Measurements from ENCODE around the gene RNASE7.
"Not testable (repeated sequence)": the region's sequence is repeated elsewhere in the genome, so short reads cannot be mapped to it uniquely, and the experiment has no call there.

RNASE7 gene

DNA sequence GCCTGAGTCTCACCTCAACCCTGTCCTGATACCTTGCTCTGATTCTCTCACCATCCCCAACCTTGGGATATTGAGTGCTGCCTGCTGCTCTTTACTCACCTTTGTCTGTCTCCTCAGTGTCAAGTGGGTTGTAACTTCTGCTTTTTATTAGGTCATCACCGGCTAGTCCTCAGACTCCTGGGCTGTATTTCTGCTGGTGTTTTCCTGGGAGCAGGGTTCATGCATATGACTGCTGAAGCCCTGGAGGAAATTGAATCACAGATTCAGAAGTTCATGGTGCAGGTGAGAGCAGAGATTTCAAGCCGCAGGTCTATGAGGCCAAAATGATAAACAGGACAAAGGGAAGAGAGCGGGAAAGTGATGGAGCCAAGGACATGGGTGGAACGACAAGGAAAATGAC is 42.6 kb upstream of the RNASE7 start:
- TF ChIP-seq, protein P1, sequence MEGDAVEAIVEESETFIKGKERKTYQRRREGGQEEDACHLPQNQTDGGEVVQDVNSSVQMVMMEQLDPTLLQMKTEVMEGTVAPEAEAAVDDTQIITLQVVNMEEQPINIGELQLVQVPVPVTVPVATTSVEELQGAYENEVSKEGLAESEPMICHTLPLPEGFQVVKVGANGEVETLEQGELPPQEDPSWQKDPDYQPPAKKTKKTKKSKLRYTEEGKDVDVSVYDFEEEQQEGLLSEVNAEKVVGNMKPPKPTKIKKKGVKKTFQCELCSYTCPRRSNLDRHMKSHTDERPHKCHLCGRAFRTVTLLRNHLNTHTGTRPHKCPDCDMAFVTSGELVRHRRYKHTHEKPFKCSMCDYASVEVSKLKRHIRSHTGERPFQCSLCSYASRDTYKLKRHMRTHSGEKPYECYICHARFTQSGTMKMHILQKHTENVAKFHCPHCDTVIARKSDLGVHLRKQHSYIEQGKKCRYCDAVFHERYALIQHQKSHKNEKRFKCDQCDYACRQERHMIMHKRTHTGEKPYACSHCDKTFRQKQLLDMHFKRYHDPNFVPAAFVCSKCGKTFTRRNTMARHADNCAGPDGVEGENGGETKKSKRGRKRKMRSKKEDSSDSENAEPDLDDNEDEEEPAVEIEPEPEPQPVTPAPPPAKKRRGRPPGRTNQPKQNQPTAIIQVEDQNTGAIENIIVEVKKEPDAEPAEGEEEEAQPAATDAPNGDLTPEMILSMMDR (IDR thresholded peaks at IDR 0.05; ENCODE audit: control extremely low read depth, extremely low read depth, low read depth, missing control alignments) = no peak
- ChIA-PET POLR2A (no interaction called here), CTCF (interaction anchor here (1.3 to 7.4 kb wide), 5 partner anchors 15 to 141 kb away, joined by 4 to 65 read pairs (median 5); no protein-coding TSS in a partner anchor)
- no peak for DNase-seq (ENCODE audit: extremely low spot score)

DNA sequence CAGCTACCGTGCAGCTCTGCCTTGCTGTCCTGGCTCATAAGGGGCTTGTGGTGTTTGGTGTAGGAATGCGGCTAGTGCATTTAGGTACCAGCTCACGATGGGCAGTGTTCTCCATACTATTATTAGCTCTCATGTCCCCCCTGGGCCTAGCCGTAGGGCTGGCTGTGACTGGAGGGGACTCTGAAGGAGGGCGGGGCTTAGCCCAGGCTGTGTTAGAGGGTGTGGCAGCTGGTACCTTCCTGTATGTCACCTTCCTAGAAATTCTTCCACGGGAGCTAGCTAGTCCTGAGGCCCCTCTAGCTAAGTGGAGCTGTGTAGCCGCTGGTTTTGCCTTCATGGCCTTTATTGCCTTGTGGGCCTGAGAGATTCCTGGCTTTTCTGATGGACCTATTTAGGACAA is 40.9 kb upstream of the RNASE7 start:
- DNase-seq (ENCODE audit: extremely low spot score) = no peak
- TF ChIP-seq, protein P1 (IDR thresholded peaks at IDR 0.05; ENCODE audit: control extremely low read depth, extremely low read depth, low read depth, missing control alignments) = no peak
- CTCF ChIA-PET = interaction anchor here (0.6 to 7.4 kb wide), 10 partner anchors 9 to 102 kb away, joined by 3 to 65 read pairs (median 4); no protein-coding TSS in a partner anchor
- POLR2A ChIA-PET = no interaction called here

DNA sequence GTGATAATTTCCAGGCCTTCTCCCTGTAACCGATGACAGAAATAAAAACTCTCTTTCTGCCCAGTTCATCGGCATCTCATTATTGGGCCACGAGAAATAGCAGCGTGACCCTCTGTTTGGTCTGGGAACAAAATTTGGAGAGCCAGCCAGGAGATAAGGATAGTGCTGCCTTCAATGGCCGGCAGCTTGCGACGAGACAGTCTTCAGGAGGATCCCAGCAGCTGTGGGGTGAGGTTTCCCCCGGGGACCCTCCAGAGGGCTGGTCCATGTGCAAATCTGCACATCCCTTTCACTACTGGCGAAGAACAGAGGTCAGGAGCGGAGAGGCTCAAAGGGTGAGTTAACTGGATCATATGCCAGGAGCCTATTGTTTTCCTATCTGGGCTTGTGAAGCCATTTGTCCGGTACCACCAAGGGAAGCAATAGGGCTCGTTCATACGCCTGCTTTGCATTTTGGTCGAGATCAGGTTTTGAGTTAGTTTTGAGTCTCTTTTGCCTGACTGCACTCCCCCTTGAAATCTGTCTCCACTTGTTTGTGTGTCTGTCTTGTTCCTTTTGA is 38.3 kb upstream of the RNASE7 start:
- ChIA-PET POLR2A (no interaction called here), CTCF (interaction anchor here (1.0 to 7.4 kb wide), 7 partner anchors 8 to 97 kb away, joined by 3 to 65 read pairs (median 12); partner anchors contain the start of gene TMEM253)
- DNase-seq (ENCODE audit: extremely low spot score) = no peak
- TF ChIP-seq, protein P1 (IDR thresholded peaks at IDR 0.05; ENCODE audit: control extremely low read depth, extremely low read depth, low read depth, missing control alignments) = no peak

DNA sequence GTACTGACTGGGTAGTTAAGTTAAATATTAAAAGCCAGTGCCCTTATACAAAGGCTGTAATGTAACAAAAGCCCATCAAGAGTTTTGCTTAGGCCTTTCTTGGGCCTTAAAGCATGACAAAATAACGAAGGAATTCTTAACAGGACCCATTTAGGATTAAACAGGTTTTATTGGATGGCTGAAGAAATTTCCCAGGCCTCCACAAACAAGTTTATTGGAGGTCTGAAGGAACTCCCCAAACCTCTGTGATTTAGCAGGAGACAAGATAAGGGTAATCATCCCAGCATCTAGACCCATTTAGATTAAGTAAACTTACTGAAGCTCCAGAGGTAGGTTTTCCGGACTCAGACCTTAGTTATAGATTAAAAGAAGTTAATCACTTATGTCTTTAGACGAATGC is 32.4 kb upstream of the RNASE7 start:
- CTCF ChIA-PET = interaction anchor here (1.1 to 13.5 kb wide), 3 partner anchors 12 to 96 kb away, joined by 4 to 218 read pairs (median 208); partner anchors contain the start of gene TMEM253
- DNase-seq (ENCODE audit: extremely low spot score); POLR2A ChIA-PET: not testable (repeated sequence)

DNA sequence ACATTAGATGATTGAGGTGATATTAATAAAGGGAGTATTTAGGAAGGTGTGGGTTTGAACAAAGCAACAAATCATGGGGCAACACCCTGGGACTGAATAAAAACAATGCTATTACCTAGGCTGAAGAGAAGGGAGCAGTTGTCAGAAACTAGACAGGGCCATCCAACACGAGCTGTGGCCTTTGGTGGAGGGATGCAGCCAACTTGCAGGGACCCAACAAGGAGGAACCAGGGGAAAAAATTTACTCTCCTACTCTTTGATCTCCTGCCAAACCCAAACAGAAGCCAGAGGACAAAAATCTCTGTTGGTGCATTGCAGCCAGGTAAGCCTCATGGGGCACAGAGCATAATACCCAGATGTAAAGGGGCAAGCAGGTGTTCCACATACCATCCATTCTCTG is 31.0 kb upstream of the RNASE7 start:
- CTCF ChIA-PET = interaction anchor here (1.1 to 13.5 kb wide), 10 partner anchors 13 to 94 kb away, joined by 3 to 218 read pairs (median 3); partner anchors contain the start of genes RNASE7 and TMEM253
- TF ChIP-seq, protein P1 (IDR thresholded peaks at IDR 0.05; ENCODE audit: control extremely low read depth, extremely low read depth, low read depth, missing control alignments) = no peak
- no peak for DNase-seq (ENCODE audit: extremely low spot score)
- POLR2A ChIA-PET = no interaction called here

DNA sequence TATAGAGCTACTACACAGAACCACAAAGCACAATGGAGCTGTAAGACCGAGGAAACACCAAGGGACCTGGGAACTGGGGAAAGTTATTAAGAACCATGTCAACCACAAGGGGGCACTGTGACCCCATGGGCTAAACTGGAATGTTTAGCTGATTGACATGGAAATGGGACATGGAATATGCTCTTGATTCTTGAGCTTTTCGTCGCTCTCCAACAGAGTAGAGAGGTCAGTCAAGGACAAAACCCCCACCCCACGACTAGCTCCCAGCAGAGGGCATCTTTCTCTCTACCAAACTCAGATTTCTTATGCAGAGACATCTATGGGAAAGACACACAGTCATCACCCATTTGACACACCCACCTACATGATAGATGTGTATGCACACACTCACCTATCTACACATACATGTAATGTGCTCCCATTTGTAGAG is 27.4 kb upstream of the RNASE7 start:
- CTCF ChIA-PET = interaction anchor here (0.7 to 13.5 kb wide), 57 partner anchors 9 to 594 kb away, joined by 3 to 218 read pairs (median 5); partner anchors contain the start of genes ARHGEF40, OR5AU1, RNASE13 and RNASE7
- POLR2A ChIA-PET = interaction anchor here (1.1 kb wide), 1 partner anchor 90 kb away, joined by 3 read pairs; no protein-coding TSS in a partner anchor
- peak; percentile 69 for DNase-seq (ENCODE audit: extremely low spot score)
- TF ChIP-seq, protein P1 (IDR thresholded peaks at IDR 0.05; ENCODE audit: control extremely low read depth, extremely low read depth, low read depth, missing control alignments) = peak; percentile 64

DNA sequence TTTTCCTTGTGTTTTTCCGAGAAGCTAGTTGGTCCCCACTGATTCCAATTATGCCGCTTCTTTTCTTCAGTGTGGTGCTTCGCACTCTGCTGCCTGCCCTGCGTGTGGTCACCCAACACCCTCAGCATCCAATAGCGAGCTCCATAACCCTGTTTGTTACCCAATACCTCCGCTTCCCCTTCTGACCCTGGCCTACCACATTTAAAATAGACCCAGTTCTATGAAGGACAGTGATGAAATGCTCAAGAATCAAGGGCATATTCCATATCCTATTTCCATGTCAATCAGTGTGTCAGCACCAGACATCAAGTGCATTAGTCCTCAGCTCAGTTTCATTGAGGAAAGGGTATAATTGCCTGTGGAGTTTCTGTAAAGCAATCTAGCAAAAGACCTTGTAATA is 26.9 kb upstream of the RNASE7 start:
- DNase-seq (ENCODE audit: extremely low spot score) = no peak
- CTCF ChIA-PET = interaction anchor here (0.8 to 13.5 kb wide), 52 partner anchors 8 to 357 kb away, joined by 3 to 218 read pairs (median 6); partner anchors contain the start of genes ARHGEF40, OR5AU1, RNASE13 and RNASE7
- TF ChIP-seq, protein P1 (IDR thresholded peaks at IDR 0.05; ENCODE audit: control extremely low read depth, extremely low read depth, low read depth, missing control alignments) = no peak
- POLR2A ChIA-PET = interaction anchor here (1.1 kb wide), 1 partner anchor 89 kb away, joined by 3 read pairs; no protein-coding TSS in a partner anchor
